ENCODE measurements around the gene PDLIM5.

- TF ChIP-seq EZH2phosphoT487 (IDR thresholded peaks at IDR 0.05; ENCODE audit: borderline replicate concordance, low read length) (no peak), CTCF (IDR thresholded peaks at IDR 0.05; ENCODE audit: low read depth, low read length, poor library complexity, severe bottlenecking) (no peak)
Measured at GRCh38 chr4:94472056-94472826, 20.5 kb downstream of the PDLIM5 start.
